MCF 10A (cell line): ENCODE results near the gene CFAP299. TPM values are rescaled to one million over a fixed set of nuclear protein-coding genes. Genes with fewer than 3 reads are reported as not detected.

ENCODE experiments used
- BruUV-seq: library from RNA; stranded (reverse); fragments of 400-500 nt; replicated peaks from 2 replicates; lab custom pipeline; 2021; lab: Mats Ljungman, UMichigan
- CTCF ChIA-PET: fragments of 300-600 bp; sonication (Branson Sonifier 250); formaldehyde crosslinking; extraction: SDS; loops from one replicate; lab custom pipeline; 2021; ENCODE audit warnings: antibody characterized with exemption, inconsistent platforms; lab: Yijun Ruan, JAX
- POLR2A ChIA-PET: fragments of 300-600, 350-650 bp; sonication (Branson Sonifier 250); formaldehyde crosslinking; extraction: SDS; loops from one replicate; lab custom pipeline; 2020; ENCODE audit warnings: antibody characterized with exemption, inconsistent platforms; lab: Yijun Ruan, JAX
- DNase-seq: peaks from one replicate; pipeline ENCODE4 v3.0.0-alpha.2; 2018; ENCODE audit not compliant: unreplicated experiment
- H3K27ac Mint-ChIP-seq: one replicate; pipeline ENCODE4 v1.8.0; 2022; ENCODE audit warnings: mild to moderate bottlenecking, low read depth, mixed read lengths; ENCODE audit not compliant: unreplicated experiment
- H3K27me3 Mint-ChIP-seq: one replicate; pipeline ENCODE4 v1.8.0; 2022; ENCODE audit warnings: mixed read lengths; ENCODE audit not compliant: insufficient read depth, unreplicated experiment
- H3K36me3 Mint-ChIP-seq: one replicate; pipeline ENCODE4 v1.8.0; 2022; ENCODE audit warnings: mild to moderate bottlenecking, moderate library complexity, mixed read lengths; ENCODE audit not compliant: insufficient read depth, unreplicated experiment
- H3K4me1 Mint-ChIP-seq: one replicate; pipeline ENCODE4 v1.8.0; 2022; ENCODE audit warnings: mixed read lengths; ENCODE audit not compliant: insufficient read depth, unreplicated experiment
- H3K4me3 Mint-ChIP-seq: one replicate; pipeline ENCODE4 v1.8.0; 2022; ENCODE audit warnings: mild to moderate bottlenecking, moderate library complexity, mixed read lengths; ENCODE audit not compliant: unreplicated experiment
- H3K9me3 Mint-ChIP-seq: one replicate; pipeline ENCODE4 v1.8.0; 2022; ENCODE audit warnings: mixed read lengths; ENCODE audit not compliant: unreplicated experiment
- intact Hi-C: fragments of 100-400 bp; cut with micrococcal nuclease; formaldehyde crosslinking; loops from 2 replicates; pipeline ENCODE4 v1.14.1; 2022
- total RNA-seq: library from RNA; stranded (reverse); gene quantifications from 2 replicates; pipeline ENCODE4 v1.2.3, GENCODE V29; 2022
- TF ChIP-seq, protein P1 (sequence below): fragments of 200-600 bp; IDR thresholded peaks from one replicate; pipeline ENCODE4 v1.8.0; 2022; ENCODE audit warnings: antibody characterized with exemption, mild to moderate bottlenecking; ENCODE audit not compliant: unreplicated experiment

The CFAP299 gene
- total RNA-seq, 1 experiment from 2014 or later: 0.33 TPM

DNA sequence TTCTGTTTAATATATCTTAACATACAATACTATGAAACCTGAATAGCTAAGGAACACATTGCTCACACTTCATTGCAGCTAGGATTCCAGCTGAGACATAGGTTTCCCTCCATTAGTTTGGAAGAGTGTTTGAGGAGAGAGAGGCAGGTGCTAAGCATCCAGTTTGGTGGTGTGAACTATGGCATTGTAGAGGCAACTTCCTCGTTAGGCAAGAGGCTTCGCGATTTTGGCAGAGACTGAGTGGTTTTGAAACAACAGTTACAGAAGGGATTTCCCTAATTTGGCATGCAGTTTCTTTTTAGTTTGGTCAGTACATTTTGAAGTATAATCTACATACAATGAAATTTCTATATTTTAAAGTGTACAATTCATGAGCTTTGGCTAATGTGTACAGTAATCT, 577.9 kb downstream of the CFAP299 start:
- BruUV-seq: no TSS peak
- DNase-seq: peak; percentile 25
- CTCF ChIA-PET: no interaction called here
- H3K27ac Mint-ChIP-seq: peak overlapping the region; percentile 73
- TF ChIP-seq, protein P1, sequence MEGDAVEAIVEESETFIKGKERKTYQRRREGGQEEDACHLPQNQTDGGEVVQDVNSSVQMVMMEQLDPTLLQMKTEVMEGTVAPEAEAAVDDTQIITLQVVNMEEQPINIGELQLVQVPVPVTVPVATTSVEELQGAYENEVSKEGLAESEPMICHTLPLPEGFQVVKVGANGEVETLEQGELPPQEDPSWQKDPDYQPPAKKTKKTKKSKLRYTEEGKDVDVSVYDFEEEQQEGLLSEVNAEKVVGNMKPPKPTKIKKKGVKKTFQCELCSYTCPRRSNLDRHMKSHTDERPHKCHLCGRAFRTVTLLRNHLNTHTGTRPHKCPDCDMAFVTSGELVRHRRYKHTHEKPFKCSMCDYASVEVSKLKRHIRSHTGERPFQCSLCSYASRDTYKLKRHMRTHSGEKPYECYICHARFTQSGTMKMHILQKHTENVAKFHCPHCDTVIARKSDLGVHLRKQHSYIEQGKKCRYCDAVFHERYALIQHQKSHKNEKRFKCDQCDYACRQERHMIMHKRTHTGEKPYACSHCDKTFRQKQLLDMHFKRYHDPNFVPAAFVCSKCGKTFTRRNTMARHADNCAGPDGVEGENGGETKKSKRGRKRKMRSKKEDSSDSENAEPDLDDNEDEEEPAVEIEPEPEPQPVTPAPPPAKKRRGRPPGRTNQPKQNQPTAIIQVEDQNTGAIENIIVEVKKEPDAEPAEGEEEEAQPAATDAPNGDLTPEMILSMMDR: no peak
- POLR2A ChIA-PET: no interaction called here
- H3K4me3 Mint-ChIP-seq: no peak overlapping the region
- no peaks in the 10 kb centered on the region for H3K9me3 Mint-ChIP-seq
- no peaks in the 10 kb centered on the region for H3K27me3 Mint-ChIP-seq
- H3K36me3 Mint-ChIP-seq: no peaks in the 10 kb centered on the region
- peaks cover 13% of the 10 kb centered on the region for H3K4me1 Mint-ChIP-seq
- intact Hi-C loops: no loop called here

DNA sequence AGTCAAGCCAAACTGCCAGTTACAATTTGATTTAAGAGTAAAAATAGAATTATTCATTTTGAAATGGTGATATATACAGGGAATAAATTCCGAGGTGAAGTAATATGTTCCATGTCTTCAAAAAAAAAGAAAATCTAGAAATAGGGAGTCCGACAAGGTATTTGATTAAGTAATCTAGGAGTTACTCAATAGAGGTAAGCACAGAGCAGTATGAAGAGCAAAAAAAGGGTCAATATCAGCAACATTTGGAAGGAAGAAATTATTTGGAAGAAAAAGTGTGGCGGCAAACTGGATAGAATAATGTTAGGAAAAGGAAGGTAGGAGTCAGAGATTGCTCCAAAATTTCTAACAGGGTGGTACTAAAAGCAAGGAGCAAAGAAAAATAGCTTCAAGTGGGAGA, 581.2 kb downstream of the CFAP299 start:
- Mint-ChIP-seq H3K36me3 (no peaks in the 10 kb centered on the region), H3K27me3 (no peaks in the 10 kb centered on the region), H3K9me3 (no peaks in the 10 kb centered on the region), H3K4me3 (no peak overlapping the region), H3K27ac (no peak overlapping the region), H3K4me1 (peaks cover 18% of the 10 kb centered on the region)
- no peak for DNase-seq
- ChIA-PET CTCF (no interaction called here), POLR2A (no interaction called here)
- BruUV-seq: no TSS peak
- intact Hi-C loops: no loop called here
- TF ChIP-seq, protein P1: no peak

DNA sequence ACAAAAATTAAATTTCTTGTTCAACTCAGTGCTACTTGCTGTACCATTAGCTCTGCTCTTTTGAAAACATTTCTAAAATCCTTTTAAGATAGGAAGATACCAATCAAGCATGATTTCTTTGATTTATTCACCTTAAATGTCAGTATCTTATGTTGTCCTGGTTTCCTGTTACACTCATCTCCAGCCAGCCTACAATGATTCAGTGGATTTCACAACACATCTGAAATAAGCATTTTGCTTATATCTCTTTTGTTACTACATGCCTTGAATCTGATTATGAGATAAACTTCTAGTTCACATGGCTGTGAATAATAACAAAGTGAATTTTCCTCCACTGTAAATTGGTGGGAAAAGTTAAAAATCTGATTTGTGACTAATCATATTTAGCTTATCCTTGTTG, 582.5 kb downstream of the CFAP299 start:
- POLR2A ChIA-PET: interaction anchor here (0.6 to 0.7 kb wide), 2 partner anchors 156 to 1861 kb away, joined by 3 read pairs; no protein-coding TSS in a partner anchor
- Mint-ChIP-seq H3K27me3 (no peaks in the 10 kb centered on the region), H3K27ac (peak overlapping the region; percentile 60), H3K36me3 (no peaks in the 10 kb centered on the region), H3K4me1 (peaks cover 18% of the 10 kb centered on the region), H3K9me3 (no peaks in the 10 kb centered on the region), H3K4me3 (no peak overlapping the region)
- TF ChIP-seq, protein P1: no peak
- intact Hi-C loops: no loop called here
- no TSS peak for BruUV-seq
- peak; percentile 67 for DNase-seq
- CTCF ChIA-PET: no interaction called here

DNA sequence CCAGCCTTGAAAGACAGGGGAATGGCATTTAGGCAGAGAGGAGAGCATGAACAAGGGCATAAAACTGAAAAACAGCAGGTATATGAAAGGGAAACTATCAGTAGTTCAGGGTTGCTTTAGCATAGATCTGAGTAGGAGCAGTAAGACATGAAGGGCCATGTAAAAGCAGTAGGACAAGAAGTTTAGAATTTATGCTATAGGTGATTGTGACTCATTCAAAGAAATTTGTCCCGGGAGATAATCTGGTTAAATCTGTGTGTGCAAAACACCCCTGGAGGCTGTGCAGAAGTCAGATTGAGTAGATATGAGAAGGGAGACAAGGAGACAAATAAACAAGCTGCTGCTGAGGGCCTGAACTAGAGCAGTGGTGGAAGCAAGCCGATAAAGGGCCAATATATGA, 585.9 kb downstream of the CFAP299 start:
- no TSS peak for BruUV-seq
- H3K27ac Mint-ChIP-seq: no peak overlapping the region
- H3K27me3 Mint-ChIP-seq: no peaks in the 10 kb centered on the region
- intact Hi-C loops: no loop called here
- H3K4me1 Mint-ChIP-seq: peaks cover 18% of the 10 kb centered on the region
- no peak overlapping the region for H3K4me3 Mint-ChIP-seq
- H3K9me3 Mint-ChIP-seq: no peaks in the 10 kb centered on the region
- no peak for DNase-seq
- H3K36me3 Mint-ChIP-seq: no peaks in the 10 kb centered on the region
- TF ChIP-seq, protein P1: no peak
- ChIA-PET CTCF (no interaction called here), POLR2A (interaction anchor here (0.9 kb wide), 1 partner anchor 42 kb away, joined by 3 read pairs; no protein-coding TSS in a partner anchor)
